Vagina (tissue), 2 donors: ENCODE results near the gene SRA1. TPM values are rescaled to one million over a fixed set of nuclear protein-coding genes. Genes with fewer than 3 reads are reported as not detected.
A peak's percentile ranks its signal among the peaks of the same experiment; 100 is the strongest.

ENCODE experiments used
- DNase-seq, 2 donors: peaks; one replicate each; pipeline ENCODE4 v3.0.0-alpha.2; 2017; ENCODE audit errors: extremely low spot score in 2 of 2
- H3K27ac ChIP-seq: fragments of 200-600 bp; sonication (generic); one replicate; pipeline ENCODE4 v1.5.1; 2019
- H3K27me3 ChIP-seq: fragments of 200-600 bp; sonication (generic); one replicate; pipeline ENCODE4 v1.5.1; 2019
- H3K36me3 ChIP-seq, 2 donors: fragments of 200-600 bp; sonication (generic); one replicate each; pipeline ENCODE4 v1.5.1; 2017 to 2019
- H3K4me1 ChIP-seq: fragments of 200-600 bp; sonication (generic); one replicate; pipeline ENCODE4 v1.5.1; 2019
- H3K4me3 ChIP-seq, 2 donors: fragments of 200-600 bp; sonication (generic); 1 replicate in 1 of 2; 2 replicates in 1 of 2; pipeline ENCODE4 v1.5.1; 2016 to 2019
- H3K9me3 ChIP-seq: fragments of 200-600 bp; sonication (generic); one replicate; pipeline ENCODE4 v1.5.1; 2019
- CTCF ChIP-seq, 3 experiments: fragments of 450-650 bp in 2 of 3; fragments of 200-600 bp in 1 of 3; sonication (generic) in 1 of 3; IDR thresholded peaks; one replicate each; pipeline ENCODE4 v1.5.1; 2017 to 2019; ENCODE audit warnings: antibody characterized with exemption in 3 of 3, mild to moderate bottlenecking in 2 of 3, moderate library complexity in 2 of 3
- POLR2A ChIP-seq, 2 donors: fragments of 450-650 bp; IDR thresholded peaks; one replicate each; pipeline ENCODE4 v1.6.1; 2017; ENCODE audit warnings: antibody characterized with exemption in 2 of 2, mild to moderate bottlenecking in 2 of 2, moderate library complexity in 2 of 2
- POLR2AphosphoS5 ChIP-seq, 2 donors: sonication (generic); formaldehyde crosslinking; IDR thresholded peaks; one replicate each; pipeline ENCODE4 v1.9.0; 2017; ENCODE audit warnings: antibody characterized with exemption in 2 of 2, mild to moderate bottlenecking in 2 of 2, low read depth in 1 of 2; ENCODE audit not compliant: insufficient read depth in 1 of 2
- intact Hi-C: fragments of 100-400 bp; cut with DNase I; formaldehyde crosslinking; loops from one replicate; pipeline ENCODE4 v1.15.1; 2023
- total RNA-seq: library from RNA; depleted of rRNA; stranded (reverse); fragments of >200 nt; gene quantifications from one replicate; pipeline ENCODE4 v1.2.3, GENCODE V29; 2016

The SRA1 gene
- total RNA-seq, 1 donor from 2014 or later = 20.4 TPM

- Histone ChIP-seq H3K36me3 (peaks cover 0 to 20% of the 10 kb centered on the region in 2 donors), H3K4me1 (peaks cover 21% of the 10 kb centered on the region), H3K27ac (no peak overlapping the region), H3K9me3 (no peaks in the 10 kb centered on the region), H3K4me3 (no peak overlapping the region), H3K27me3 (no peaks in the 10 kb centered on the region)
- intact Hi-C loops = no loop called here
- DNase-seq = no peak
- no peak for TF ChIP-seq POLR2AphosphoS5 (IDR thresholded peaks at IDR 0.05; ENCODE audit: insufficient read depth in 1 of 2, low read depth in 1 of 2)
- TF ChIP-seq CTCF (IDR thresholded peaks at IDR 0.05) = no peak
- no peak for TF ChIP-seq POLR2A (IDR thresholded peaks at IDR 0.05)
These were observed 13.8 kb upstream of the SRA1 start for GRCh38 chr5:140571105-140571504.

GRCh38 chr5:140570488-140570887 lies 13.2 kb upstream of the SRA1 start:
- intact Hi-C loops = no loop called here
- Histone ChIP-seq H3K4me1 (peaks cover 28% of the 10 kb centered on the region), H3K36me3 (peaks cover 0 to 20% of the 10 kb centered on the region in 2 donors), H3K9me3 (no peaks in the 10 kb centered on the region), H3K27me3 (no peaks in the 10 kb centered on the region), H3K27ac (no peak overlapping the region), H3K4me3 (no peak overlapping the region)
- TF ChIP-seq CTCF (IDR thresholded peaks at IDR 0.05) = no peak
- no peak for TF ChIP-seq POLR2A (IDR thresholded peaks at IDR 0.05)
- no peak for TF ChIP-seq POLR2AphosphoS5 (IDR thresholded peaks at IDR 0.05; ENCODE audit: insufficient read depth in 1 of 2, low read depth in 1 of 2)
- DNase-seq = no peak

- intact Hi-C loops = no loop called here
- Histone ChIP-seq H3K4me1 (peaks cover 32% of the 10 kb centered on the region), H3K36me3 (peaks cover 0 to 20% of the 10 kb centered on the region in 2 donors), H3K27ac (no peak overlapping the region), H3K4me3 (no peak overlapping the region), H3K9me3 (no peaks in the 10 kb centered on the region), H3K27me3 (no peaks in the 10 kb centered on the region)
- no peak for DNase-seq
- TF ChIP-seq POLR2A (IDR thresholded peaks at IDR 0.05) (no peak), POLR2AphosphoS5 (IDR thresholded peaks at IDR 0.05; ENCODE audit: insufficient read depth in 1 of 2, low read depth in 1 of 2) (no peak), CTCF (IDR thresholded peaks at IDR 0.05) (no peak)
These were observed 12.8 kb upstream of the SRA1 start for GRCh38 chr5:140570058-140570457.

GRCh38 chr5:140569197-140569596 lies 11.9 kb upstream of the SRA1 start:
- no peaks in the 10 kb centered on the region for H3K9me3 ChIP-seq
- no peaks in the 10 kb centered on the region for H3K27me3 ChIP-seq
- intact Hi-C loops = loop anchor here (10.0 kb wide), 1 partner anchor 66 kb away; the partner anchor contains the start of genes CD14 and TMCO6
- no peak overlapping the region for H3K4me3 ChIP-seq
- H3K27ac ChIP-seq = no peak overlapping the region
- TF ChIP-seq CTCF (IDR thresholded peaks at IDR 0.05) = no peak
- TF ChIP-seq POLR2AphosphoS5 (IDR thresholded peaks at IDR 0.05; ENCODE audit: insufficient read depth in 1 of 2, low read depth in 1 of 2) = no peak
- no peak for TF ChIP-seq POLR2A (IDR thresholded peaks at IDR 0.05)
- no peak for DNase-seq
- peaks cover 0 to 20% of the 10 kb centered on the region in 2 donors for H3K36me3 ChIP-seq
- peaks cover 32% of the 10 kb centered on the region for H3K4me1 ChIP-seq

GRCh38 chr5:140568443-140569063 lies 11.3 kb upstream of the SRA1 start:
- Histone ChIP-seq H3K9me3 (no peaks in the 10 kb centered on the region), H3K4me1 (peaks cover 38% of the 10 kb centered on the region), H3K36me3 (peaks cover 0 to 20% of the 10 kb centered on the region in 2 donors), H3K4me3 (no peak overlapping the region), H3K27me3 (no peaks in the 10 kb centered on the region), H3K27ac (no peak overlapping the region)
- intact Hi-C loops = loop anchor here (10.0 kb wide), 1 partner anchor 66 kb away; the partner anchor contains the start of genes CD14 and TMCO6
- peak in 1 of 2 donors; percentile 94 for DNase-seq
- TF ChIP-seq POLR2AphosphoS5 (IDR thresholded peaks at IDR 0.05; ENCODE audit: insufficient read depth in 1 of 2, low read depth in 1 of 2) (no peak), CTCF (IDR thresholded peaks at IDR 0.05) (no peak), POLR2A (IDR thresholded peaks at IDR 0.05) (no peak)
